ENCODE data around the gene RYR3. TPM values are rescaled to one million over a fixed set of nuclear protein-coding genes. Genes with fewer than 3 reads are reported as not detected.

Gene RYR3
- total RNA-seq, 1 donor from 2014 or later = 7.4 TPM

- Mint-ChIP-seq H3K27me3 (ENCODE audit: unreplicated experiment) (no peaks in the 10 kb centered on the region), H3K4me1 (ENCODE audit: low read depth, unreplicated experiment) (no peaks in the 10 kb centered on the region), H3K4me3 (ENCODE audit: unreplicated experiment) (no peak overlapping the region), H3K36me3 (ENCODE audit: unreplicated experiment) (no peaks in the 10 kb centered on the region), H3K27ac (ENCODE audit: unreplicated experiment) (no peak overlapping the region), H3K9me3 (ENCODE audit: unreplicated experiment) (peaks cover 4% of the 10 kb centered on the region)
- TF ChIP-seq CTCF (IDR thresholded peaks at IDR 0.05; ENCODE audit: partially characterized antibody, unreplicated experiment) = no peak
- no peak for DNase-seq
Measured at GRCh38 chr15:33360886-33361285, 50.1 kb downstream of the RYR3 start.

GRCh38 chr15:33369941-33370622 lies 59.3 kb downstream of the RYR3 start:
- no peak overlapping the region for H3K27ac Mint-ChIP-seq (ENCODE audit: unreplicated experiment)
- no peak overlapping the region for H3K4me3 Mint-ChIP-seq (ENCODE audit: unreplicated experiment)
- H3K9me3 Mint-ChIP-seq (ENCODE audit: unreplicated experiment) = peaks cover 2% of the 10 kb centered on the region
- no peaks in the 10 kb centered on the region for H3K27me3 Mint-ChIP-seq (ENCODE audit: unreplicated experiment)
- peaks cover 11% of the 10 kb centered on the region for H3K4me1 Mint-ChIP-seq (ENCODE audit: low read depth, unreplicated experiment)
- H3K36me3 Mint-ChIP-seq (ENCODE audit: unreplicated experiment) = no peaks in the 10 kb centered on the region
- no peak for DNase-seq
- TF ChIP-seq CTCF (IDR thresholded peaks at IDR 0.05; ENCODE audit: partially characterized antibody, unreplicated experiment) = no peak

- Mint-ChIP-seq H3K9me3 (ENCODE audit: unreplicated experiment) (peaks cover 2% of the 10 kb centered on the region), H3K27me3 (ENCODE audit: unreplicated experiment) (no peaks in the 10 kb centered on the region), H3K4me3 (ENCODE audit: unreplicated experiment) (no peak overlapping the region), H3K27ac (ENCODE audit: unreplicated experiment) (no peak overlapping the region), H3K36me3 (ENCODE audit: unreplicated experiment) (no peaks in the 10 kb centered on the region), H3K4me1 (ENCODE audit: low read depth, unreplicated experiment) (peaks cover 11% of the 10 kb centered on the region)
- TF ChIP-seq CTCF (IDR thresholded peaks at IDR 0.05; ENCODE audit: partially characterized antibody, unreplicated experiment) = no peak
- no peak for DNase-seq
Measured at GRCh38 chr15:33370623-33371020, 59.9 kb downstream of the RYR3 start.

- peaks cover 2% of the 10 kb centered on the region for H3K9me3 Mint-ChIP-seq (ENCODE audit: unreplicated experiment)
- no peaks in the 10 kb centered on the region for H3K36me3 Mint-ChIP-seq (ENCODE audit: unreplicated experiment)
- H3K27me3 Mint-ChIP-seq (ENCODE audit: unreplicated experiment) = no peaks in the 10 kb centered on the region
- no peak for TF ChIP-seq CTCF (IDR thresholded peaks at IDR 0.05; ENCODE audit: partially characterized antibody, unreplicated experiment)
- no peak overlapping the region for H3K4me3 Mint-ChIP-seq (ENCODE audit: unreplicated experiment)
- peaks cover 11% of the 10 kb centered on the region for H3K4me1 Mint-ChIP-seq (ENCODE audit: low read depth, unreplicated experiment)
- no peak overlapping the region for H3K27ac Mint-ChIP-seq (ENCODE audit: unreplicated experiment)
- DNase-seq = no peak
Measured at GRCh38 chr15:33371159-33371558, 60.4 kb downstream of the RYR3 start.

GRCh38 chr15:33374226-33374914 lies 63.6 kb downstream of the RYR3 start:
- peaks cover 18% of the 10 kb centered on the region for H3K4me1 Mint-ChIP-seq (ENCODE audit: low read depth, unreplicated experiment)
- no peak for TF ChIP-seq CTCF (IDR thresholded peaks at IDR 0.05; ENCODE audit: partially characterized antibody, unreplicated experiment)
- H3K27ac Mint-ChIP-seq (ENCODE audit: unreplicated experiment) = peak overlapping the region; percentile 13
- H3K9me3 Mint-ChIP-seq (ENCODE audit: unreplicated experiment) = peaks cover 3% of the 10 kb centered on the region
- no peak for DNase-seq
- H3K27me3 Mint-ChIP-seq (ENCODE audit: unreplicated experiment) = peaks cover 4% of the 10 kb centered on the region
- no peak overlapping the region for H3K4me3 Mint-ChIP-seq (ENCODE audit: unreplicated experiment)
- H3K36me3 Mint-ChIP-seq (ENCODE audit: unreplicated experiment) = no peaks in the 10 kb centered on the region
